Measurements from ENCODE around the gene MKLN1. TPM values are rescaled to one million over a fixed set of nuclear protein-coding genes. Genes with fewer than 3 reads are reported as not detected.
A peak's percentile ranks its signal among the peaks of the same experiment; 100 is the strongest.

The MKLN1 gene
- total and polyA plus RNA-seq, 2 experiments from 2014 or later, result 33.8 to 59.3 TPM

DNA sequence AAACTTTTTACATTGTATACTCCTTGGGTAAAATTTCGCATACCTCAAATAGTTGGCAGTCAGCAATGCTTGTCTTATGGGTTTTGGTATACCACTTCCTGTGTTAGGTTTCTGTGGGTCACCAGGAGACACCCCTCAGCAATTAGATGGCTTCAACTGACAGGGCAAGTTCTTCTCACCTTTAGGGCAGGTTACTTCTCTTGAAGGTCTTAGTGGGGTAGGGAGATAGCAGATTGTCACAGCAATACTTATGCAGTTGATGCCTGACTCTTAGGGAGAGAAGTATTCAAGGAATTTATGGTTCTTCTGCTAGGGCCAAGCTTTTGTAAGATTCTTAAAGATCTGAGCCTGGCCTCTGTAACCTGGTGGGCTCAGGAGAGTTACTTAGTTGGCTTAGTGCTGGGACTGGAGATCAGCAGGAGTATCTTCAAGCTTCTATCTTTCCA lies 42.9 kb downstream of the MKLN1 start:
- Histone ChIP-seq H3K4me1 (ENCODE audit: insufficient read depth) (no peaks in the 10 kb centered on the region), H3K4me3 (no peak overlapping the region), H3K9me2 (replicated peaks; ENCODE audit: insufficient read depth) (no peaks in the 10 kb centered on the region), H2AFZ (no peak overlapping the region), H3K4me2 (no peak overlapping the region), H3K9me3 (ENCODE audit: low read depth) (no peaks in the 10 kb centered on the region), H3K36me3 (replicated peaks; ENCODE audit: insufficient read depth, low read depth) (no peaks in the 10 kb centered on the region), H3K27ac (peak overlapping the region; percentile 7), H3K79me2 (peaks cover 100% of the 10 kb centered on the region), H3K27me3 (no peaks in the 10 kb centered on the region), H4K20me1 (ENCODE audit: insufficient read depth, poor library complexity, severe bottlenecking) (peaks cover 94% of the 10 kb centered on the region)
- TF ChIP-seq EZH2 (IDR thresholded peaks at IDR 0.05; ENCODE audit: borderline replicate concordance), result no peak
- TF ChIP-seq, protein P1, sequence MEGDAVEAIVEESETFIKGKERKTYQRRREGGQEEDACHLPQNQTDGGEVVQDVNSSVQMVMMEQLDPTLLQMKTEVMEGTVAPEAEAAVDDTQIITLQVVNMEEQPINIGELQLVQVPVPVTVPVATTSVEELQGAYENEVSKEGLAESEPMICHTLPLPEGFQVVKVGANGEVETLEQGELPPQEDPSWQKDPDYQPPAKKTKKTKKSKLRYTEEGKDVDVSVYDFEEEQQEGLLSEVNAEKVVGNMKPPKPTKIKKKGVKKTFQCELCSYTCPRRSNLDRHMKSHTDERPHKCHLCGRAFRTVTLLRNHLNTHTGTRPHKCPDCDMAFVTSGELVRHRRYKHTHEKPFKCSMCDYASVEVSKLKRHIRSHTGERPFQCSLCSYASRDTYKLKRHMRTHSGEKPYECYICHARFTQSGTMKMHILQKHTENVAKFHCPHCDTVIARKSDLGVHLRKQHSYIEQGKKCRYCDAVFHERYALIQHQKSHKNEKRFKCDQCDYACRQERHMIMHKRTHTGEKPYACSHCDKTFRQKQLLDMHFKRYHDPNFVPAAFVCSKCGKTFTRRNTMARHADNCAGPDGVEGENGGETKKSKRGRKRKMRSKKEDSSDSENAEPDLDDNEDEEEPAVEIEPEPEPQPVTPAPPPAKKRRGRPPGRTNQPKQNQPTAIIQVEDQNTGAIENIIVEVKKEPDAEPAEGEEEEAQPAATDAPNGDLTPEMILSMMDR (IDR thresholded peaks at IDR 0.05; ENCODE audit: poor library complexity), result no peak
- TF ChIP-seq EZH2phosphoT487 (IDR thresholded peaks at IDR 0.05; ENCODE audit: low read depth, severe bottlenecking, unreplicated experiment), result no peak
- 76% methylated on average over 1 of the region's 1 CpG for WGBS (ENCODE audit: low lambda C conversion rate, missing lambda C conversion rate)
- peak; percentile 4 for DNase-seq (ENCODE audit: low spot score)

DNA sequence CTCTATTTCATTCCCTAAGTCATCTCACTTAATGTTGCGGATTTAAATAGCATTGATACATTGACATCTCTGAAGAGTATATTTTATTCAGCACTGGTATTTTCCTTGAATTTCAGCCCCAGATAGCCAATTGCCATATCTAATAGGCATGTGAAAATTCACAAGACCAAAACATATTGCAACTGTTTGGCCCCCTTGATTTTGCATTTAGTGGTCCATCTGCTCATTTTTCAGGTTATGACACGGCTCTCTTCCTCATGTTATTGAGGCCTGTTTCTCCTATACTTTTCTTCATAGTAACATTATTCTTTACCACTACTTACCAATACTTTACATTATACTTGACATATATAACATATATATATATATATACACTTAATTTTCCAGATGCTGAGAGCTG lies 43.7 kb downstream of the MKLN1 start:
- 98% methylated on average over 2 of the region's 2 CpGs for whole genome bisulfite sequencing (ENCODE audit: low lambda C conversion rate, missing lambda C conversion rate)
- Histone ChIP-seq H3K79me2 (peaks cover 100% of the 10 kb centered on the region), H3K9me2 (replicated peaks; ENCODE audit: insufficient read depth) (no peaks in the 10 kb centered on the region), H3K27ac (no peak overlapping the region), H3K9me3 (ENCODE audit: low read depth) (no peaks in the 10 kb centered on the region), H3K4me1 (ENCODE audit: insufficient read depth) (no peaks in the 10 kb centered on the region), H3K27me3 (no peaks in the 10 kb centered on the region), H2AFZ (no peak overlapping the region), H3K36me3 (replicated peaks; ENCODE audit: insufficient read depth, low read depth) (no peaks in the 10 kb centered on the region), H3K4me2 (no peak overlapping the region), H4K20me1 (ENCODE audit: insufficient read depth, poor library complexity, severe bottlenecking) (peaks cover 89% of the 10 kb centered on the region), H3K4me3 (no peak overlapping the region)
- no peak for DNase-seq (ENCODE audit: low spot score)
- TF ChIP-seq, protein P1 (IDR thresholded peaks at IDR 0.05; ENCODE audit: poor library complexity), result no peak
- TF ChIP-seq EZH2 (IDR thresholded peaks at IDR 0.05; ENCODE audit: borderline replicate concordance), result no peak
- TF ChIP-seq EZH2phosphoT487 (IDR thresholded peaks at IDR 0.05; ENCODE audit: low read depth, severe bottlenecking, unreplicated experiment), result no peak

DNA sequence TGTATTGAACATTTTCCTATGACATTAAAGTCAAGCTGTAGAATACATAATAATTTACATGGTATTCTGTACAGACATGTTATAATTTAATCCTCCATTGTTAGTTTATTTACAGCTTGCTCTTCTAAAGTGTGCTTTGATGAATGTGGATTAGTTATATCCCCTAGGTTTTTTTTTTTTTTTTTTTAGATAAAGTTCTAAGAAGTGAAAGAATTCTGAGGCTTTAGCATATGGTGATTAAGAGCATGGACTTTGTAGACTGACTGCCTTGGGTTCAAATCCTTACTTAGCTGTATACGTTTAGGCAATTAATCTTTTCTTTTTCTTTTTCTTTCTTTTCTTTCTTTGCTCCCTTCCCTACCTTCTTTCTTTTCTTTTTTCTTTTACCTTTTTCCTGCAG lies 44.9 kb downstream of the MKLN1 start:
- H4K20me1 ChIP-seq (ENCODE audit: insufficient read depth, poor library complexity, severe bottlenecking), result peaks cover 78% of the 10 kb centered on the region
- H2AFZ ChIP-seq, result no peak overlapping the region
- no peak for DNase-seq (ENCODE audit: low spot score)

More for the DNA sequence above, 44.9 kb downstream of the MKLN1 start:
- Histone ChIP-seq H3K27ac (no peak overlapping the region), H3K4me1 (ENCODE audit: insufficient read depth) (no peaks in the 10 kb centered on the region), H3K9me2 (replicated peaks; ENCODE audit: insufficient read depth) (no peaks in the 10 kb centered on the region), H3K27me3 (no peaks in the 10 kb centered on the region), H3K4me3 (no peak overlapping the region), H3K4me2 (no peak overlapping the region), H3K36me3 (replicated peaks; ENCODE audit: insufficient read depth, low read depth) (no peaks in the 10 kb centered on the region), H3K79me2 (peaks cover 99% of the 10 kb centered on the region), H3K9me3 (ENCODE audit: low read depth) (no peaks in the 10 kb centered on the region)
- TF ChIP-seq EZH2phosphoT487 (IDR thresholded peaks at IDR 0.05; ENCODE audit: low read depth, severe bottlenecking, unreplicated experiment) (no peak), EZH2 (IDR thresholded peaks at IDR 0.05; ENCODE audit: borderline replicate concordance) (no peak)
- TF ChIP-seq, protein P1 (IDR thresholded peaks at IDR 0.05; ENCODE audit: poor library complexity), result no peak
- 60% methylated on average over 1 of the region's 1 CpG for WGBS (ENCODE audit: low lambda C conversion rate, missing lambda C conversion rate)
